Measurements from ENCODE around the gene TPPP2. TPM values are rescaled to one million over a fixed set of nuclear protein-coding genes. Genes with fewer than 3 reads are reported as not detected.

Gene TPPP2
- total RNA-seq, 1 donor from 2014 or later = not detected

GRCh38 chr14:21043387-21043973 is 13.5 kb downstream of the TPPP2 start:
- no peak for DNase-seq (ENCODE audit: low spot score)
- no peaks in the 10 kb centered on the region for H3K36me3 Mint-ChIP-seq (ENCODE audit: low read depth)
- H3K4me3 Mint-ChIP-seq (ENCODE audit: unreplicated experiment) = no peak overlapping the region
- H3K27me3 Mint-ChIP-seq (ENCODE audit: low read depth) = peaks cover 5% of the 10 kb centered on the region
- peaks cover 31% of the 10 kb centered on the region for H3K4me1 Mint-ChIP-seq (ENCODE audit: low read depth)
- no peak overlapping the region for H3K27ac Mint-ChIP-seq (ENCODE audit: unreplicated experiment)
- H3K9me3 Mint-ChIP-seq (ENCODE audit: low read depth) = no peaks in the 10 kb centered on the region
- TF ChIP-seq CTCF (IDR thresholded peaks at IDR 0.05) = no peak

- H3K27me3 Mint-ChIP-seq (ENCODE audit: low read depth) = peaks cover 5% of the 10 kb centered on the region
- no peaks in the 10 kb centered on the region for H3K9me3 Mint-ChIP-seq (ENCODE audit: low read depth)
- no peak for TF ChIP-seq CTCF (IDR thresholded peaks at IDR 0.05)
- no peak overlapping the region for H3K4me3 Mint-ChIP-seq (ENCODE audit: unreplicated experiment)
- DNase-seq (ENCODE audit: low spot score) = no peak
- peaks cover 30% of the 10 kb centered on the region for H3K4me1 Mint-ChIP-seq (ENCODE audit: low read depth)
- H3K36me3 Mint-ChIP-seq (ENCODE audit: low read depth) = no peaks in the 10 kb centered on the region
- no peak overlapping the region for H3K27ac Mint-ChIP-seq (ENCODE audit: unreplicated experiment)
These were observed 14.1 kb downstream of the TPPP2 start for GRCh38 chr14:21043974-21044618.

GRCh38 chr14:21047378-21047781 is 17.4 kb downstream of the TPPP2 start:
- H3K36me3 Mint-ChIP-seq (ENCODE audit: low read depth) = no peaks in the 10 kb centered on the region
- DNase-seq (ENCODE audit: low spot score) = no peak
- H3K4me3 Mint-ChIP-seq (ENCODE audit: unreplicated experiment) = no peak overlapping the region
- peaks cover 5% of the 10 kb centered on the region for H3K27me3 Mint-ChIP-seq (ENCODE audit: low read depth)
- H3K9me3 Mint-ChIP-seq (ENCODE audit: low read depth) = no peaks in the 10 kb centered on the region
- peak overlapping the region; percentile 57 for H3K27ac Mint-ChIP-seq (ENCODE audit: unreplicated experiment)
- TF ChIP-seq CTCF (IDR thresholded peaks at IDR 0.05) = no peak
- peaks cover 28% of the 10 kb centered on the region for H3K4me1 Mint-ChIP-seq (ENCODE audit: low read depth)

- H3K36me3 Mint-ChIP-seq (ENCODE audit: low read depth) = no peaks in the 10 kb centered on the region
- H3K4me3 Mint-ChIP-seq (ENCODE audit: unreplicated experiment) = no peak overlapping the region
- H3K4me1 Mint-ChIP-seq (ENCODE audit: low read depth) = peaks cover 16% of the 10 kb centered on the region
- TF ChIP-seq CTCF (IDR thresholded peaks at IDR 0.05) = no peak
- H3K27ac Mint-ChIP-seq (ENCODE audit: unreplicated experiment) = peak overlapping the region; percentile 64
- DNase-seq (ENCODE audit: low spot score) = no peak
- H3K9me3 Mint-ChIP-seq (ENCODE audit: low read depth) = no peaks in the 10 kb centered on the region
- peaks cover 5% of the 10 kb centered on the region for H3K27me3 Mint-ChIP-seq (ENCODE audit: low read depth)
These were observed 18.6 kb downstream of the TPPP2 start for GRCh38 chr14:21048638-21049037.

- Mint-ChIP-seq H3K4me3 (ENCODE audit: unreplicated experiment) (no peak overlapping the region), H3K36me3 (ENCODE audit: low read depth) (no peaks in the 10 kb centered on the region), H3K4me1 (ENCODE audit: low read depth) (peaks cover 15% of the 10 kb centered on the region), H3K27me3 (ENCODE audit: low read depth) (peaks cover 5% of the 10 kb centered on the region), H3K9me3 (ENCODE audit: low read depth) (no peaks in the 10 kb centered on the region), H3K27ac (ENCODE audit: unreplicated experiment) (peak overlapping the region; percentile 49)
- no peak for DNase-seq (ENCODE audit: low spot score)
- TF ChIP-seq CTCF (IDR thresholded peaks at IDR 0.05) = no peak
These were observed 19.3 kb downstream of the TPPP2 start for GRCh38 chr14:21049271-21049673.

All from chondrocyte (in vitro differentiated cells).